NB4 (cell line): Measurements from ENCODE around the gene NTM.

Experiments used
- MAX ChIP-seq: IDR thresholded peaks from 2 replicates; pipeline ENCODE4 v1.6.1; 2011; ENCODE audit warnings: low read depth, low read length
- POLR2A ChIP-seq: IDR thresholded peaks from 2 replicates; pipeline ENCODE4 v1.6.1; 2011; ENCODE audit warnings: mild to moderate bottlenecking; ENCODE audit not compliant: insufficient read length; ENCODE audit errors: extremely low read depth
- TF ChIP-seq, protein P1 (sequence below): IDR thresholded peaks from one replicate; pipeline ENCODE4 v1.5.1; 2012; ENCODE audit warnings: low read depth, low read length

- TF ChIP-seq, protein P1, sequence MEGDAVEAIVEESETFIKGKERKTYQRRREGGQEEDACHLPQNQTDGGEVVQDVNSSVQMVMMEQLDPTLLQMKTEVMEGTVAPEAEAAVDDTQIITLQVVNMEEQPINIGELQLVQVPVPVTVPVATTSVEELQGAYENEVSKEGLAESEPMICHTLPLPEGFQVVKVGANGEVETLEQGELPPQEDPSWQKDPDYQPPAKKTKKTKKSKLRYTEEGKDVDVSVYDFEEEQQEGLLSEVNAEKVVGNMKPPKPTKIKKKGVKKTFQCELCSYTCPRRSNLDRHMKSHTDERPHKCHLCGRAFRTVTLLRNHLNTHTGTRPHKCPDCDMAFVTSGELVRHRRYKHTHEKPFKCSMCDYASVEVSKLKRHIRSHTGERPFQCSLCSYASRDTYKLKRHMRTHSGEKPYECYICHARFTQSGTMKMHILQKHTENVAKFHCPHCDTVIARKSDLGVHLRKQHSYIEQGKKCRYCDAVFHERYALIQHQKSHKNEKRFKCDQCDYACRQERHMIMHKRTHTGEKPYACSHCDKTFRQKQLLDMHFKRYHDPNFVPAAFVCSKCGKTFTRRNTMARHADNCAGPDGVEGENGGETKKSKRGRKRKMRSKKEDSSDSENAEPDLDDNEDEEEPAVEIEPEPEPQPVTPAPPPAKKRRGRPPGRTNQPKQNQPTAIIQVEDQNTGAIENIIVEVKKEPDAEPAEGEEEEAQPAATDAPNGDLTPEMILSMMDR, result no peak
- TF ChIP-seq POLR2A (no peak), MAX (no peak)
Observed at GRCh38 chr11:131349368-131350086, 20.9 kb upstream of the NTM start.
